GM06990 (cell line): ENCODE measurements around the gene TMEM69.

Source experiments
- DNase-seq: peaks from one replicate; pipeline ENCODE4 v3.0.0-alpha.2; 2011; ENCODE audit not compliant: insufficient read length; ENCODE audit errors: extremely low read depth
- H3K27me3 ChIP-seq: replicated peaks from 2 replicates; pipeline ENCODE4 v1.6.0; 2011; ENCODE audit warnings: low read length; ENCODE audit not compliant: control insufficient read depth, insufficient read depth
- H3K36me3 ChIP-seq: 2 replicates; pipeline ENCODE4 v1.5.1; 2011; ENCODE audit warnings: low read length; ENCODE audit not compliant: control insufficient read depth, insufficient read depth
- H3K4me3 ChIP-seq: replicated peaks from 2 replicates; pipeline ENCODE4 v1.5.1; 2011; ENCODE audit warnings: low read depth, mild to moderate bottlenecking, control low read depth, low read length
- CTCF ChIP-seq: IDR thresholded peaks from 2 replicates; pipeline ENCODE4 v1.5.1; 2011; ENCODE audit warnings: low read length, control low read depth, mild to moderate bottlenecking, inconsistent platforms; ENCODE audit not compliant: insufficient read depth, poor library complexity, severe bottlenecking

TMEM69 gene

GRCh38 chr1:45679123-45679522, 8.9 kb upstream of the TMEM69 start:
- no peak overlapping the region for H3K4me3 ChIP-seq
- TF ChIP-seq CTCF, result no peak
- no peak for DNase-seq
- H3K36me3 ChIP-seq, result peaks cover 2% of the 10 kb centered on the region; the same call in 1 of the 2 replicates
- no peaks in the 10 kb centered on the region for H3K27me3 ChIP-seq

- Histone ChIP-seq H3K27me3 (no peaks in the 10 kb centered on the region), H3K4me3 (no peak overlapping the region), H3K36me3 (no peaks in the 10 kb centered on the region)
- DNase-seq, result no peak
- TF ChIP-seq CTCF, result no peak
These were observed 5.0 kb upstream of the TMEM69 start for GRCh38 chr1:45682942-45683341.

GRCh38 chr1:45684402-45684801, 3.6 kb upstream of the TMEM69 start:
- TF ChIP-seq CTCF, result no peak

GRCh38 chr1:45685308-45686014, 2.5 kb upstream of the TMEM69 start:
- H3K27me3 ChIP-seq, result no peaks in the 10 kb centered on the region
- no peaks in the 10 kb centered on the region for H3K36me3 ChIP-seq
- TF ChIP-seq CTCF, result no peak
- H3K4me3 ChIP-seq, result peak overlapping the region; percentile 84
- peak; percentile 11 for DNase-seq

More at GRCh38 chr1:45684402-45684801, 3.6 kb upstream of the TMEM69 start:
- Histone ChIP-seq H3K36me3 (no peaks in the 10 kb centered on the region), H3K4me3 (peak overlapping the region; percentile 84; the same call in 1 of the 2 replicates), H3K27me3 (no peaks in the 10 kb centered on the region)
- DNase-seq, result no peak

GRCh38 chr1:45686015-45686287, 2.0 kb upstream of the TMEM69 start:
- no peaks in the 10 kb centered on the region for H3K36me3 ChIP-seq
- peak overlapping the region; percentile 84 for H3K4me3 ChIP-seq
- peak; percentile 14 for TF ChIP-seq CTCF
- no peaks in the 10 kb centered on the region for H3K27me3 ChIP-seq
- DNase-seq, result no peak
